Neutrophil (primary cell): ENCODE measurements around the gene NKRF.
A peak's percentile ranks its signal among the peaks of the same experiment; 100 is the strongest.

Experiments
- H3K27ac ChIP-seq: fragments of 200-600 bp; sonication (generic); 2 replicates; pipeline ENCODE4 v1.5.1; 2016; ENCODE audit warnings: mild to moderate bottlenecking, moderate library complexity
- H3K27me3 ChIP-seq: fragments of 200-600 bp; sonication (generic); 2 replicates; pipeline ENCODE4 v1.6.0; 2016; ENCODE audit warnings: mild to moderate bottlenecking
- H3K36me3 ChIP-seq: fragments of 200-600 bp; sonication (generic); 2 replicates; pipeline ENCODE4 v1.5.1; 2017
- H3K4me1 ChIP-seq, 2 experiments: fragments of 200-600 bp in 1 of 2; sonication (generic) in 1 of 2; 1 replicate in 1 of 2; 2 replicates in 1 of 2; pipeline versions ENCODE4 v1.5.1 to v1.6.1; 2013 to 2016; ENCODE audit warnings: low read depth in 1 of 2, low read length in 1 of 2, mild to moderate bottlenecking in 1 of 2, moderate library complexity in 1 of 2; ENCODE audit not compliant: control insufficient read depth in 1 of 2, insufficient read depth in 1 of 2
- H3K4me3 ChIP-seq, 2 experiments: fragments of 200-600 bp in 1 of 2; sonication (generic) in 1 of 2; 1 replicate in 1 of 2; 2 replicates in 1 of 2; pipeline ENCODE4 v1.5.1; 2013 to 2016; ENCODE audit warnings: low read depth in 1 of 2, low read length in 1 of 2, mild to moderate bottlenecking in 1 of 2, moderate library complexity in 1 of 2
- H3K9me3 ChIP-seq: fragments of 200-600 bp; sonication (generic); 2 replicates; pipeline ENCODE4 v1.5.1; 2016
- CTCF ChIP-seq: fragments of 200-600 bp; sonication (generic); IDR thresholded peaks from 2 replicates; pipeline ENCODE4 v1.5.1; 2016; ENCODE audit warnings: antibody characterized with exemption

The NKRF gene

GRCh38 chrX:119607018-119607389 lies 780 bp upstream of the NKRF start:
- Histone ChIP-seq H3K4me3 (peak overlapping the region; percentile 73 to 77), H3K36me3 (no peaks in the 10 kb centered on the region), H3K9me3 (no peaks in the 10 kb centered on the region), H3K27ac (peak overlapping the region; percentile 94), H3K27me3 (no peaks in the 10 kb centered on the region), H3K4me1 (peaks cover 12 to 14% of the 10 kb centered on the region in 2 experiments)
- TF ChIP-seq CTCF: no peak

DNA sequence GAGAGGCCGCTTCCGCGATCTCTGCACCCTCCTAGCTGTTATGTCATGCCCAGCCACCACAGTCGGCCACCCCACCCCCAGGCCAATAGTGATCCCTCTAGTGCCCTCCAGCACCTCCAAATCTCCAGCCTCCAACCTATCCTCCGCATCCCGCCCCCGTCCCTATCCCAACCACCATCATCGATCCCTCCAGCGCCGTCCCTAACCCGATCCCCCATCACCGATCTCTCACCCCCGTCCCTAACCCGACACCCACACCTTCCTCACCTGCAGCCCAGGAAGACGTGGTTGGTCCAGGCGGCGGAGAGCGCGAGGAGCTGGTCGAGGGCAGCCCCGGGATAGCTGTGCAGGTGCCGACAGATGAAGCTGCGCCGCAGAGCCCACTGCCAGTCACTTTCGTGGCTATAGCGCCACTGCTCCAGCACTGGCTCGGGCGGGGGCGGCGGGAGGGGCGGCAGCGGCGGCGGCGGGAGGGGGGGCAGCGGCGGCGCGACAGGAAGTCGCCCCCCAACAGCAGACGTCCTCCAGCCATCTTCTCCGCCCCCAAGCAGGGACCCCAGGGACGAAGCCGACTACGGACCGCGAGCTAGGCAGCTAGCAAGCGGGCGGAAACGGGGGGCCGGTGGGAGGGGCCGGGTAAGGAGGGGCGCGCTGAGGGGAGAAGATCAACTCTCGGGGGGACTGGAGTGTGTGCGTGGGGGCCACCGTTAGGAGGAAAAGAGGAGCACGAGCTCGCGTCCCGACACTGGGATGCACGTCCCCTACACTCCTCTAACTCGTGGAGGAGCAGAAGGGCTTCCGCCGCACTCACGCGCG lies 552 bp downstream of the NKRF start:
- peaks cover 12 to 14% of the 10 kb centered on the region in 2 experiments for H3K4me1 ChIP-seq
- no peaks in the 10 kb centered on the region for H3K9me3 ChIP-seq
- TF ChIP-seq CTCF: no peak
- peak overlapping the region; percentile 94 for H3K27ac ChIP-seq
- H3K36me3 ChIP-seq: no peaks in the 10 kb centered on the region
- no peaks in the 10 kb centered on the region for H3K27me3 ChIP-seq
- peak overlapping the region; percentile 73 to 77 for H3K4me3 ChIP-seq

DNA sequence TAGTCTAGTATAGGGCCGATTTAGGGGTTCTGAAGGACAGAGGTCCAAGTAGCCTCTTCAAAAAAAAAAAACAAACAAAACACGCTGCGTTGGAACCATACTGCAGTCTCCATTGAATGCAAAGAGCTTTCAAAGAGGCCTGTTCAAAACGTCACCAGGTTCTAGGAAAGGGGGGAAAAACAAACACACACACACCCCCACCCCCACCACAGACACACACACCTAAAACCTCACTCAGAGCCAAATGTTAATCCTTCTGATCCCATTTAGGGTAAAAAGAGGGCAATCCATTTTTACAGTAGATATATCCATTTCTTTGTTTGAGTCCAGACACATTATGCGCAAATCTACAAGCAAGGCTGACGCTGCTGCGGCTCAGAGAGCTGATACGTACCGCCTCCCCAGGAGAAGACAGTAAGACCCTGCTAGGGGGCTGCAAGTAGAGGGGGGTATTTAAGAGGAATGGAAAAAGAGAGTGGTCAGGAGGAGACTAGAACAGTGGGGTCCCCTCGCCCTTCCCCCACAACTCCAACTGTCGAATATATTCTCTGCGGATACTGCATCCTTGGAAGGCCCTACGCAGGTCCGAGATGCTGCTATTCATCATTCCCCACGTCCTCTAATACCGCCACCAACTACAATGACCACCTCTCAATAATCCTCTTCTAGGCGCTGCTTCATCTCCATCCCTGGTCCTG lies 1.3 kb downstream of the NKRF start:
- peak overlapping the region; percentile 94 for H3K27ac ChIP-seq
- no peak for TF ChIP-seq CTCF
- no peaks in the 10 kb centered on the region for H3K27me3 ChIP-seq
- peaks cover 12 to 14% of the 10 kb centered on the region in 2 experiments for H3K4me1 ChIP-seq
- peak overlapping the region; percentile 73 to 77 for H3K4me3 ChIP-seq
- no peaks in the 10 kb centered on the region for H3K9me3 ChIP-seq
- no peaks in the 10 kb centered on the region for H3K36me3 ChIP-seq

GRCh38 chrX:119602701-119603255 lies 3.4 kb downstream of the NKRF start:
- H3K27ac ChIP-seq: no peak overlapping the region
- no peaks in the 10 kb centered on the region for H3K9me3 ChIP-seq
- no peaks in the 10 kb centered on the region for H3K27me3 ChIP-seq
- no peak for TF ChIP-seq CTCF
- H3K4me3 ChIP-seq: no peak overlapping the region
- no peaks in the 10 kb centered on the region for H3K36me3 ChIP-seq
- H3K4me1 ChIP-seq: peaks cover 12 to 14% of the 10 kb centered on the region in 2 experiments

DNA sequence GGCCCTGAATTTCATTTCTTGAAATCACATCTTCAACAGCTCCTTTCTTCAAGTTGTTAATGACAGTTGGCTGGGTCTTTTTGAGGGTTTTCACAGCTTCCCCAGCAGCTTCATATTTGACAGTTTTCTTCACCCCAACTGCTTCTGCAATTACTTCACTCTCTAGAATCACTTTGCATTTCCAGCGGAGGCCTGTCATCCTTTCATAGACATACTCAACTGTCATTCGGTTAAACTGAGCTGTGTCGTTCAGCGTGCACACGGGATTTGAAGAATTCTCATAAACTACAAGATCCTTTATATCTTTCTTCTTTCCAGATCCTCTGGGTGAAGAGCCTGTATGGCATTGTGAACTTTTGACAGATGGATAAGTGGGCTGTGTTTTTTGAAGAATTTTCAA lies 16.4 kb downstream of the NKRF start:
- Histone ChIP-seq H3K4me1 (no peaks in the 10 kb centered on the region), H3K27me3 (no peaks in the 10 kb centered on the region), H3K36me3 (no peaks in the 10 kb centered on the region), H3K27ac (no peak overlapping the region), H3K9me3 (no peaks in the 10 kb centered on the region), H3K4me3 (no peak overlapping the region)
- TF ChIP-seq CTCF: no peak
